ENCODE data around the gene SF3A1. TPM values are rescaled to one million over a fixed set of nuclear protein-coding genes. Genes with fewer than 3 reads are reported as not detected.

Gene SF3A1
- total and polyA plus RNA-seq, 2 of the 13 experiments (the other 11 are each of a cell fraction or from before 2014, with no cell fraction given) = 10.0 to 22.0 TPM

GRCh38 chr22:30386608-30386959 lies 29.9 kb upstream of the SF3A1 start (continued):
- TF ChIP-seq, protein P1, sequence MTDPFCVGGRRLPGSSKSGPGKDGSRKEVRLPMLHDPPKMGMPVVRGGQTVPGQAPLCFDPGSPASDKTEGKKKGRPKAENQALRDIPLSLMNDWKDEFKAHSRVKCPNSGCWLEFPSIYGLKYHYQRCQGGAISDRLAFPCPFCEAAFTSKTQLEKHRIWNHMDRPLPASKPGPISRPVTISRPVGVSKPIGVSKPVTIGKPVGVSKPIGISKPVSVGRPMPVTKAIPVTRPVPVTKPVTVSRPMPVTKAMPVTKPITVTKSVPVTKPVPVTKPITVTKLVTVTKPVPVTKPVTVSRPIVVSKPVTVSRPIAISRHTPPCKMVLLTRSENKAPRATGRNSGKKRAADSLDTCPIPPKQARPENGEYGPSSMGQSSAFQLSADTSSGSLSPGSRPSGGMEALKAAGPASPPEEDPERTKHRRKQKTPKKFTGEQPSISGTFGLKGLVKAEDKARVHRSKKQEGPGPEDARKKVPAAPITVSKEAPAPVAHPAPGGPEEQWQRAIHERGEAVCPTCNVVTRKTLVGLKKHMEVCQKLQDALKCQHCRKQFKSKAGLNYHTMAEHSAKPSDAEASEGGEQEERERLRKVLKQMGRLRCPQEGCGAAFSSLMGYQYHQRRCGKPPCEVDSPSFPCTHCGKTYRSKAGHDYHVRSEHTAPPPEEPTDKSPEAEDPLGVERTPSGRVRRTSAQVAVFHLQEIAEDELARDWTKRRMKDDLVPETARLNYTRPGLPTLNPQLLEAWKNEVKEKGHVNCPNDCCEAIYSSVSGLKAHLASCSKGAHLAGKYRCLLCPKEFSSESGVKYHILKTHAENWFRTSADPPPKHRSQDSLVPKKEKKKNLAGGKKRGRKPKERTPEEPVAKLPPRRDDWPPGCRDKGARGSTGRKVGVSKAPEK (CRISPR knock-in tag; IDR thresholded peaks at IDR 0.05; ENCODE audit: borderline replicate concordance) = no peak
- peak; percentile 8 for TF ChIP-seq AGO1 (IDR thresholded peaks at IDR 0.05; ENCODE audit: low read depth, low read length, poor library complexity, severe bottlenecking)
- no peak for TF ChIP-seq POLR2AphosphoS2 (IDR thresholded peaks at IDR 0.05; ENCODE audit: low read depth, low read length)
- 0 out of 2 replicates have a peak, but pooled peaks have one; percentile 26 for TF ChIP-seq ZNF274 (CRISPR knock-in tag; IDR thresholded peaks at IDR 0.05)
- peak; percentile 59; the same call in 1 of the 2 replicates for TF ChIP-seq NRL (CRISPR knock-in tag; IDR thresholded peaks at IDR 0.05; ENCODE audit: borderline replicate concordance)
- no peak for TF ChIP-seq ETV5 (CRISPR knock-in tag; IDR thresholded peaks at IDR 0.05; ENCODE audit: borderline replicate concordance)
- TF ChIP-seq SNAI1 (CRISPR knock-in tag; IDR thresholded peaks at IDR 0.05; ENCODE audit: borderline replicate concordance) = no peak
- TF ChIP-seq ZNF687 (CRISPR knock-in tag; IDR thresholded peaks at IDR 0.05) = peak; percentile 45
- no peak for TF ChIP-seq MYNN (CRISPR knock-in tag; IDR thresholded peaks at IDR 0.05; ENCODE audit: low read depth)
- TF ChIP-seq TFDP1 (CRISPR knock-in tag; IDR thresholded peaks at IDR 0.05; ENCODE audit: borderline replicate concordance) = no peak
